ENCODE measurements around the gene ESPNL. TPM values are rescaled to one million over a fixed set of nuclear protein-coding genes. Genes with fewer than 3 reads are reported as not detected.

ESPNL gene
- total RNA-seq, 1 donor from 2014 or later = under 0.01 TPM

Other genes starting within 250 kb of the ESPNL start
- gene RAMP1, start 240.7 kb upstream of the ESPNL start, total RNA-seq = 6.9 TPM
- gene UBE2F, start 133.3 kb upstream of the ESPNL start, total RNA-seq = 27.7 TPM
- gene SCLY, start 39.3 kb upstream of the ESPNL start, total RNA-seq = 11.8 TPM
- under 0.01 TPM for gene KLHL30, start 38.3 kb downstream of the ESPNL start, total RNA-seq
- gene ERFE, start 58.6 kb downstream of the ESPNL start, total RNA-seq = 0.82 TPM
- 73.4 TPM for gene ILKAP, start 103.4 kb downstream of the ESPNL start, total RNA-seq
- gene HES6, start 139.7 kb downstream of the ESPNL start, total RNA-seq = 67.7 TPM
- 5.3 TPM for gene PER2, start 188.3 kb downstream of the ESPNL start, total RNA-seq
- gene TRAF3IP1, start 220.2 kb downstream of the ESPNL start, total RNA-seq = 13.5 TPM

All from frontal cortex (tissue), 1 donor.